Measurements from ENCODE around the gene DTHD1.

- no peak for TF ChIP-seq POLR2A (IDR thresholded peaks at IDR 0.05)
- TF ChIP-seq, protein P1, sequence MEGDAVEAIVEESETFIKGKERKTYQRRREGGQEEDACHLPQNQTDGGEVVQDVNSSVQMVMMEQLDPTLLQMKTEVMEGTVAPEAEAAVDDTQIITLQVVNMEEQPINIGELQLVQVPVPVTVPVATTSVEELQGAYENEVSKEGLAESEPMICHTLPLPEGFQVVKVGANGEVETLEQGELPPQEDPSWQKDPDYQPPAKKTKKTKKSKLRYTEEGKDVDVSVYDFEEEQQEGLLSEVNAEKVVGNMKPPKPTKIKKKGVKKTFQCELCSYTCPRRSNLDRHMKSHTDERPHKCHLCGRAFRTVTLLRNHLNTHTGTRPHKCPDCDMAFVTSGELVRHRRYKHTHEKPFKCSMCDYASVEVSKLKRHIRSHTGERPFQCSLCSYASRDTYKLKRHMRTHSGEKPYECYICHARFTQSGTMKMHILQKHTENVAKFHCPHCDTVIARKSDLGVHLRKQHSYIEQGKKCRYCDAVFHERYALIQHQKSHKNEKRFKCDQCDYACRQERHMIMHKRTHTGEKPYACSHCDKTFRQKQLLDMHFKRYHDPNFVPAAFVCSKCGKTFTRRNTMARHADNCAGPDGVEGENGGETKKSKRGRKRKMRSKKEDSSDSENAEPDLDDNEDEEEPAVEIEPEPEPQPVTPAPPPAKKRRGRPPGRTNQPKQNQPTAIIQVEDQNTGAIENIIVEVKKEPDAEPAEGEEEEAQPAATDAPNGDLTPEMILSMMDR (IDR thresholded peaks at IDR 0.05), result no peak
Measured at GRCh38 chr4:36358173-36358572, 76.8 kb downstream of the DTHD1 start.
